ENCODE measurements around the gene FGFR1OP2.
"Not testable (repeated sequence)": the region's sequence is repeated elsewhere in the genome, so short reads cannot be mapped to it uniquely, and the experiment has no call there.

FGFR1OP2 gene

GRCh38 chr12:26948309-26948708, 10.0 kb downstream of the FGFR1OP2 start:
- DNase-seq, result no peak

GRCh38 chr12:26953447-26953846, 15.2 kb downstream of the FGFR1OP2 start:
- DNase-seq, result no peak

GRCh38 chr12:26954027-26954426, 15.8 kb downstream of the FGFR1OP2 start:
- no peak for DNase-seq

GRCh38 chr12:26961391-26961790, 23.1 kb downstream of the FGFR1OP2 start:
- DNase-seq, result not testable (repeated sequence)

GRCh38 chr12:26961803-26962202, 23.5 kb downstream of the FGFR1OP2 start:
- DNase-seq, result no peak

- DNase-seq, result no peak
These were observed 25.1 kb downstream of the FGFR1OP2 start for GRCh38 chr12:26963413-26963812.

- no peak for DNase-seq
These were observed 28.6 kb downstream of the FGFR1OP2 start for GRCh38 chr12:26966842-26967241.

- no peak for DNase-seq
These were observed 31.9 kb downstream of the FGFR1OP2 start for GRCh38 chr12:26970136-26970535.

GRCh38 chr12:26971963-26972362, 33.7 kb downstream of the FGFR1OP2 start:
- DNase-seq, result no peak

GRCh38 chr12:26976687-26977086, 38.4 kb downstream of the FGFR1OP2 start:
- no peak for DNase-seq

GRCh38 chr12:26978801-26979200, 40.5 kb downstream of the FGFR1OP2 start:
- DNase-seq, result no peak

- no peak for DNase-seq
These were observed 41.5 kb downstream of the FGFR1OP2 start for GRCh38 chr12:26979733-26980132.

- no peak for DNase-seq
These were observed 44.6 kb downstream of the FGFR1OP2 start for GRCh38 chr12:26982866-26983265.

- DNase-seq, result no peak
These were observed 49.6 kb downstream of the FGFR1OP2 start for GRCh38 chr12:26987634-26988424.

GRCh38 chr12:26988703-26989102, 50.4 kb downstream of the FGFR1OP2 start:
- DNase-seq, result no peak

GRCh38 chr12:26989873-26990272, 51.6 kb downstream of the FGFR1OP2 start:
- DNase-seq, result no peak

- DNase-seq, result no peak
These were observed 53.6 kb downstream of the FGFR1OP2 start for GRCh38 chr12:26991826-26992225.

- DNase-seq, result no peak
These were observed 55.8 kb downstream of the FGFR1OP2 start for GRCh38 chr12:26994109-26994508.

- no peak for DNase-seq
These were observed 57.4 kb downstream of the FGFR1OP2 start for GRCh38 chr12:26995706-26996105.

- no peak for DNase-seq
These were observed 58.7 kb downstream of the FGFR1OP2 start for GRCh38 chr12:26997003-26997402.

- no peak for DNase-seq
These were observed 62.7 kb downstream of the FGFR1OP2 start for GRCh38 chr12:27000961-27001360.

- no peak for DNase-seq
These were observed 63.4 kb downstream of the FGFR1OP2 start for GRCh38 chr12:27001663-27002062.

GRCh38 chr12:27002141-27002540, 63.9 kb downstream of the FGFR1OP2 start:
- no peak for DNase-seq

- no peak for DNase-seq
These were observed 65.4 kb downstream of the FGFR1OP2 start for GRCh38 chr12:27003421-27004381.

Measured in SIG-M5 (cell line).